Cardiac fibroblast (primary cell): ENCODE results near the gene ZNF385B.

Experiments used
- DNase-seq, 2 donors: peaks; one replicate each; pipeline versions ENCODE4 v3.0.0 to v3.0.0-alpha.2; 2010; ENCODE audit warnings: low read depth in 2 of 2
- H3K4me3 ChIP-seq, 2 donors: replicated peaks in 1 of 2; 1 replicate in 1 of 2; 2 replicates in 1 of 2; pipeline ENCODE4 v1.5.1; 2011; ENCODE audit warnings: low read depth in 2 of 2, low read length in 2 of 2, mild to moderate bottlenecking in 2 of 2, moderate library complexity in 1 of 2
- TF ChIP-seq, protein P1 (sequence below): IDR thresholded peaks from one replicate; pipeline ENCODE4 v1.5.1; 2011; ENCODE audit warnings: low read depth, mild to moderate bottlenecking, low read length, inconsistent platforms

Gene ZNF385B

DNA sequence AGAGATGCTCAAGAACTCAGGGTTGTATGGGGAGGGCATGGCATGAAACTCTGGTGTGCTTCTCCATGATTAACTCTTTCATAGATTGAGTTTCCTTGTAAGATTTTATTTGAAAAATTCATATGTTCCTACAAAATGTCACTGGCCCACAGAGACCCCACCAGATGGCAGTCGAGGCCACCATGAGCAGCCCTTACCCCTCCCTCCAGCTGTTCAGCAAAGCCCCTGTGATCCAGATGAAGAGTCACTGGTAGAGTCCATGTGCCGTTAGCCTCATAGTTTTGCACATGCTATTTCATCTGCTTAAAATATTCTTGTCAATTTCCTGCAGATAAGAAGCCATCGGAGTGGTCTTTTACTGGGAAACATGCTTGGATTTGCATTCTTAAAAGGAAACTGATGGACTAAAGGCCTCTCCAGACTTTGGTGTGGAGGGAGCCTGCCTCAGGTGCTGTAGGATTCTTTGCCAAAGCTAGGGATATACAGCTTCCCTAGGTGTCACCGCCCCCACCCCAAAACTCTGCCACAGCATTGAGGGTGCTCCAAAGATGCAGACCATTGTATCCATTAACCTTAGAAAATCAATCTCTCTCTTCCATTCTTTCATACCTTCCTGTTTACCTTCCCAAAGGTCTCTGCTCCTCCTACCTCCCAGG lies 18.8 kb downstream of the ZNF385B start:
- TF ChIP-seq, protein P1, sequence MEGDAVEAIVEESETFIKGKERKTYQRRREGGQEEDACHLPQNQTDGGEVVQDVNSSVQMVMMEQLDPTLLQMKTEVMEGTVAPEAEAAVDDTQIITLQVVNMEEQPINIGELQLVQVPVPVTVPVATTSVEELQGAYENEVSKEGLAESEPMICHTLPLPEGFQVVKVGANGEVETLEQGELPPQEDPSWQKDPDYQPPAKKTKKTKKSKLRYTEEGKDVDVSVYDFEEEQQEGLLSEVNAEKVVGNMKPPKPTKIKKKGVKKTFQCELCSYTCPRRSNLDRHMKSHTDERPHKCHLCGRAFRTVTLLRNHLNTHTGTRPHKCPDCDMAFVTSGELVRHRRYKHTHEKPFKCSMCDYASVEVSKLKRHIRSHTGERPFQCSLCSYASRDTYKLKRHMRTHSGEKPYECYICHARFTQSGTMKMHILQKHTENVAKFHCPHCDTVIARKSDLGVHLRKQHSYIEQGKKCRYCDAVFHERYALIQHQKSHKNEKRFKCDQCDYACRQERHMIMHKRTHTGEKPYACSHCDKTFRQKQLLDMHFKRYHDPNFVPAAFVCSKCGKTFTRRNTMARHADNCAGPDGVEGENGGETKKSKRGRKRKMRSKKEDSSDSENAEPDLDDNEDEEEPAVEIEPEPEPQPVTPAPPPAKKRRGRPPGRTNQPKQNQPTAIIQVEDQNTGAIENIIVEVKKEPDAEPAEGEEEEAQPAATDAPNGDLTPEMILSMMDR, result peak; percentile 46
- DNase-seq, result peak; percentile 33 to 46
- H3K4me3 ChIP-seq, result no peak overlapping the region

DNA sequence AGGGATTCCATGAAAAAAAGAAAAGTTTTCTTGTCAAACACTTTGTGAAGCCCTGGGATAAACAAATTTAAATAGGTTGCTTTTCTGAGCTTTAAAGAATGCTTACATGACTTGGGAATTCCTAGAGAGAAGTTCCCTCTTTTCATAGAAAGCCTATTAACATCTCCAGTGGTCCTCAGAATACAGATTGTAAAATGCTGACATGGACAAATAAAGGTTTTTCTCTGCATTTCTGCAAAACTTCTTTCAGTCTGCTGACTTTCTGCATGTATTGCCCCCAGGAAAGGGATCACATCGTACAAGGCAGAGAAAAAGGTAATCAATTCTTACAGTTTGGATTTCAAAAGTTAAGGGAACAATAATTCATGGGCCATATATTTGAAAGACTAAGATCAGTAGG lies 20.6 kb downstream of the ZNF385B start:
- TF ChIP-seq, protein P1, result no peak

DNA sequence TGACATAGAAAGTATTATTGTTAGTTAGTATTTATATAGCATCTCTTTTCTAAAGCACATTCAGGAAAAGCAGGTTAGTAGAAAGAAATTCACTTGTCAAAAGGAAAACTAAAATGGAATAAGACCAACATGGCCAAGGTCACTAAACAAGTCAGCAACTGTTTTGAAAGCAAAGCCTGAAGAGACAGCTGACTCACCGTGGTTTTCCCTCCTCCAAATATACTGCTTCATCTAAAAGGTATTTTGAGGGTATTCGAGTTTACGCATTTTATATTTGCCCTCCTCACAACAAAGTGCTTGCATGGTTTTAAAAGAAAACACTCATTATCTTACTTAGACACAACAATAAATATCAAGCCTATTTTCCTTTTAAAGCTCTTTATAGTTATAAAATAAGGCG lies 24.0 kb downstream of the ZNF385B start:
- TF ChIP-seq, protein P1, result no peak
- no peak overlapping the region for H3K4me3 ChIP-seq
- peak; percentile 22 to 68 for DNase-seq

More for the DNA sequence above, 20.6 kb downstream of the ZNF385B start:
- no peak for DNase-seq
- no peak overlapping the region for H3K4me3 ChIP-seq

DNA sequence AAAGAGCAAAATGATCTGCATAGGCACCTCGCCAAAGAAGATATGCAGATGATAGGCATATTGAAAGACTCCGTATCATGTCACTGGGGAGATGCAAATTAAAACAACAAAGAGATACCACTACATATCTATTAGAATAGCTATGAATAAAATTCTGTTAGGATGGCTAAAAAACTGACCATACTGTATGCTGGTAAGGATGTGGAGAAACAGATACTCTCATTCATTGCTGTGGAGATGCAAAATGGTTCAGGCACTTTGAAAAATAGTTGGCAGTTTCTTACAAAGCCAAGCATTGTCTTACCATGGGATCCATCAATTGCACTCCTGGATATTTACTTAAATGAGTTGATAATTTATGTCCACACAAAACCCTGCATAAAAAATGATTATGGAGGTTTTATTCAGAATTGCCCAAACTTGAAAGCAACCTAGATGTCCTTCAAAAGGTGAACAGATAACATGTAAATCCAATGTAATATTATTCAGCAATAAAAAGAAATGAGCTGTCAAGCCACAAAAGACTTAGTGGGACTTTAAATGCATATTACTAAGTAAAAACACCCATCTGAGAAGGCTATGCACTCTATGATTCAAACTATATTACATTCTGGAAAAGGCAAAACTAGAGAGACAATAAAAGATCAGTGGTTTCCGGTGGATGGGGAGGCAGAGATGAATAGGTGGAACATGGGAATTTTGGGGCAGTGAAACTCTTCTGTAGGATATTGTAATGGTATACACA lies 31.2 kb downstream of the ZNF385B start:
- TF ChIP-seq, protein P1, result no peak
- DNase-seq, result no peak
- no peak overlapping the region for H3K4me3 ChIP-seq

DNA sequence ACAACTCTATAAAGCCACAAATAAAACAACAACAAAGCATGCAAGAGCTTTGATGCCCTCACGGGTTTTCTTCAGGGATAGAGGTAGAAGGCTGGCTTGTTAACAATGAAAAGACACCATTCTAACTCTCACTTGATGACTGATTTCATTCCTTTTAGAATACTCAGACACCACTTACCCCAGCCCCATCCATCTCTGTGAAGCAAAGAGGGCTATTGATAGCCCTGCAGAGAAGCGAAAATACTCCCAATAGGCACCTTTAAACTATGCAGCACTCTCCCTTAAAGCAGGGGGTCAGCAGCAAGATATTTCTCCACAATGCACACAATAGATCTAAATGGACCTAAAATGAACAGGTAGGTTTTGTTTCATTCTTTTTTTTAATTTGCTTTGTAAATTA lies 35.1 kb downstream of the ZNF385B start:
- TF ChIP-seq, protein P1, result no peak
- no peak for DNase-seq

DNA sequence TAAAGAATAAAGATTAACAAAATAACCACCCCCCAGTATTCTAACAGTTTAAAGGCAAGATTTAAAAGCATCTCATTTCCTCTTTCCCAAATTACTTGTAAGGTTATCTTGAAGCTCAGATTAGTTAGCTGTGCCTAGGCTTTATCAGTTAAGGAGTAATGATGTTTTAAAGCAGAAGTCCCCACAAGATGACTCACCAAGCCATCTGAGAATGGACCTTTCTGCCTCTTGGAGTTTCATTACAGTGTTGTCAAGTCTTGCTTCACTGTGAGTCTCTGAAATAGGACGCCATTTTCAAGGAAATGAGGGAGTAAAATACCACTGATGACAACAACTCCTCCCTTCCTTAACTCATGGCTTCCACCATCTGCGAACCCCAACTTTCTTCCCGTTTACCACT lies 35.9 kb downstream of the ZNF385B start:
- TF ChIP-seq, protein P1, result no peak
- no peak overlapping the region for H3K4me3 ChIP-seq
- DNase-seq, result peak in 1 of 2 donors; percentile 5

More for the DNA sequence above, 35.1 kb downstream of the ZNF385B start:
- H3K4me3 ChIP-seq, result no peak overlapping the region
